GM18951 (cell line): ENCODE measurements around the gene LCT.
"Not testable (repeated sequence)": the region's sequence is repeated elsewhere in the genome, so short reads cannot be mapped to it uniquely, and the experiment has no call there.

Experiments used
- POLR2A ChIP-seq: IDR thresholded peaks from 4 replicates; pipeline ENCODE4 v1.6.1; 2011; ENCODE audit warnings: mild to moderate bottlenecking; ENCODE audit not compliant: insufficient read length, insufficient read depth; ENCODE audit errors: extremely low read depth
- in situ Hi-C: fragments of 300-500 bp; cut with MboI; formaldehyde crosslinking; loops from one replicate; pipeline ENCODE4 v1.12.0; 2022; ENCODE audit warnings: low sequenced_read_pairs, mixed read lengths, inconsistent platforms; ENCODE audit not compliant: unreplicated experiment

Gene LCT

DNA sequence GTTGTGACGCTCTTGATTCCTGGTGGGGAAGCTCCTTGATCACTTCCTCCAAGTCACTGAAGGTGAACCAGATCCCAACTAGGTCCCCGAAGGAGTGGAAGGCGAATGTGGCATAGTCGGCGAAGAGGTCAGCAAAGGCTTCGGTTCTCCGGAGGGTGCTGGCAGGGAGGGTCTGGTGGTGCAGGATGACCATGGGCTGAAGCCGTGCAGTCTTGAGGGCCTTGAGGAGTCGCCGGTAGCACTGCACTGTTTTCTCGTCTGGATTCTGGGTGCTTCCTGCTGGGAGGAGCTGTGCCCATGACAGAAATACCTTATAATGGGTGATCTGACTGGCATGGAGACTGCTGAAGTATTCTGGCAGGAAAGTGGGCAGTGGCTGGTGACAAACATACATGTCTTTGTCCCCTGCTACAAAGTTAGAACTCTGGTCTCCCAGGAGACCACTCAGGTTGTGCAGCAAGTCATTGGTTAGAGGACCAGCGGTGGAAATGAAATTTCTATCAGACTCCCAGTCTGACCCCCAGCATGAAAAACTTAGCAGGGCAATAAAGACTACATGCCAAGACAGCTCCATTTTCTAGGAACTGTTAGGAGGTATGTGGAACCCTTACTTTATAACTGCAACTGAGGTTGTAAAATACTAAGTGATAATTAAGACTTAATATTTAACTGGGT lies at the start of gene LCT:
LCT (minus strand) TSS at position 589 of the 675 bp plus-strand sequence; CDS start at position 574, 15 bp downstream.
- in situ Hi-C loops = no loop called here
- TF ChIP-seq POLR2A = no peak

DNA sequence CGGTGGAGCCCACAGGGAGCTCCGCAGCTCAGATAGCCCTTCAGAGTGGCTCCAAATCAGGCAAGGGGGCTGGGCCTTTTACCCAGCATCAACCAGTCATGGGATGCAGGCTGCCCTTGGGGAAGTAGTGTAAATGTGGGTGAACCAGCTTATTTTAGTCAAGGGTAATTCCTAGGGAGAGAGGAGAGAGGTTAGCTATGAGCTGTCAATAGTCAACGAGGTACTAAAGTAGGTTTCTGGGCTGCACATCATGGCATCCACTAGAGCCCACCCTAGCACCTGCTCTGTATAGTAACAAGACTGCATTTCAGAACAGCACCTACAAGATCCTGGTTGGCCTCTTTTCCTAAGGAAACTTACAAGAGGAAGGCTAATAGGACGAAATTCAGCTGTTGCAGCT lies 48.7 kb upstream of the LCT start:
- in situ Hi-C loops = no loop called here
- TF ChIP-seq POLR2A = no peak

DNA sequence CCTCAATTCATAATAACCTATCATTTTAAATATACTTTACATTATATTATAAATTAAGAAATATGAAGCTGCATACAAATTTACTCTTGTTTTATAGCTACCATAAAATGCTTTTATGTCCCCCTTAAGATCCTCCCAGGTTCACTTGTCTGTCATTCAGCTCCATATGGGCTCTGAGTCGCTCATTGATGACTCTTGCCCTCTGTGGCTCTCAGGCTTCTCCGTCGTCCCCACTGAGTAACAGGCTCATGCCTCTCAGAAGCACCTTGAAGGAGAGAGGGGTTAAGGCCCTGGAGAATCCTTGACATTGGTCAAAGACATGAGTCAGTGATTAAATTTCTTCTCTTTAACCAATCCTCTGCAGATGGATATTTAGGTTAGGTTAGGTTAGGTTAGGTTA lies 45.4 kb upstream of the LCT start:
- in situ Hi-C loops = no loop called here
- no peak for TF ChIP-seq POLR2A

DNA sequence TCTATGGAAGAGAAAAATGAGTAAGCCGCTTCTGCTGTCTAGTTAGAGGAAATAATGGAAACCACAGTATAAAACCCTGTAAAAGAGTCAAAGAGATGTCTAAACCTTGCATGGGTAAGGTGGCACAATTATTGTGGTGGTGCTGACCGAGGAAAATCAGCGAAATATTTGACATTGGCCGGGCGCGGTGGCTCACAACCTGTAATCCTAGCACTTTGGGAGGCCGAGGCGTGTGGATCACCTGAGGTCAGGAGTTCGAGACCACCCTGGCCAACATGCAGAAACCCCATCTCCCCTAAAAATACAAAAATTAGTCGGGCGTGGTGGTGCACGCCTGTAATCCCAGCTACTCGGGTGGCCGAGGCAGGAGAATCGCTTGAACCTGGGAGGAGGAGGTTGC lies 39.8 kb upstream of the LCT start:
- in situ Hi-C loops = not testable (repeated sequence)

DNA sequence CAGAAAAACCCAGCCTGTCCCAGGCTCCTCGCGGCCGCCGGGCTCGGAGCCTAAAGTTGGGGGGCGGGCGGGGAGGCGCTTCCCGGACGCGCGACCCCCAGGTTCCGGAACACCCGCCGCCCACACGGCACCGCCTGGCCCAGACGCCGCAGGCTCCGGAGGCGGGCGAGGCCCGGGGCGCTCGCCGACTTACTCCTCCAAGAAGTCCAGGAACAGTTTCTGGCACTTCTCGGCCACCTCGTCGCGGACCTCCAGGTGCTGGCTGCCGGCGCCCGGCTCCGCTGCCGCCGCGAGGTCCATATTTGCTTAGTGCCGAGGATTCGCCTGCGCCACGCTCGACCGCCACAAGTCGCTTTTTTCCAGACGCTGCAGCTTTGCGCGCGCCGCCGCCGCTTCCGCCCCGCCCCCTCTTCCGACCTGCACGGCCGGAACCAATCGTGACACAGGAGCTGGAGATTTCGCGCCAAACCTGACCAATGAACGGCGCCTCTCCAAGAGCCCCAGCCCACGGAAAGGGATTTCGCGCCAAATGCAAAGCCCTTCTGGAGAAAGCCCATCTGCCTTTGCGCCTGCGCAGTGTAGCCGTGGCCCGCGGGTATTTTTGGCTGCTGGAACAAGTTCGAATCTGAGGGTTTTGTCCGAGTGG lies 39.2 kb upstream of the LCT start, which contains the start of gene MCM6:
MCM6 (minus strand) TSS at position 378 of the 646 bp plus-strand sequence; CDS start at position 300, 78 bp downstream.
- peak; percentile 63 for TF ChIP-seq POLR2A
- in situ Hi-C loops = no loop called here

DNA sequence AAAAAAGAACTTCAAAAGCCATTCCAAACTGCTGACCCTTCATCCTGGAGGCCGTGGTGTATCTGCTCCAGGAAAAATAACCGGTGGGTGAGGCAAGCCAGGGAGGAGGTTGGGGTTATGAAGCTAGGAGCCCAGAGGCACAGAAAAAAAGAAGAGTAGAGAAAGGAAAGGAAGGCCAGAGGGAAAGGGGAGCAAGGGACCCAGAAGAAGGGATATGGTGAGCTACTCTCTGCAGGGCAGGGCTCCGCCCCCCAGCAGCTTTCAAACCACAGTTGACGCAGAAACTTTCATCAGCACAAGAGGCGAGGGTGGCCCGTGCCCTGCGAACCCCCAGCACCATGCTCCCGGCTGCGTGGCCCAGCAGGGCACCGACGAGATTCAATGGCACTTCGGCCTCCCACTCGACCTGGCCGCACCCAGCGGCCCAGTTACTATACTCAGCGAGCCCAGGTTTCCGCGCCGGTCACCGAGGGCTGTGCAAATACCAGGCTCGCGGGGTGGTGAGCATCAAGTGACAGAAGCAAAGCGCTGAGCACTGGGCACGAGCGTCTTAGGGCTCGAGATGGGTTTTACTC lies 38.6 kb upstream of the LCT start:
- TF ChIP-seq POLR2A = peak; percentile 51
- in situ Hi-C loops = no loop called here

DNA sequence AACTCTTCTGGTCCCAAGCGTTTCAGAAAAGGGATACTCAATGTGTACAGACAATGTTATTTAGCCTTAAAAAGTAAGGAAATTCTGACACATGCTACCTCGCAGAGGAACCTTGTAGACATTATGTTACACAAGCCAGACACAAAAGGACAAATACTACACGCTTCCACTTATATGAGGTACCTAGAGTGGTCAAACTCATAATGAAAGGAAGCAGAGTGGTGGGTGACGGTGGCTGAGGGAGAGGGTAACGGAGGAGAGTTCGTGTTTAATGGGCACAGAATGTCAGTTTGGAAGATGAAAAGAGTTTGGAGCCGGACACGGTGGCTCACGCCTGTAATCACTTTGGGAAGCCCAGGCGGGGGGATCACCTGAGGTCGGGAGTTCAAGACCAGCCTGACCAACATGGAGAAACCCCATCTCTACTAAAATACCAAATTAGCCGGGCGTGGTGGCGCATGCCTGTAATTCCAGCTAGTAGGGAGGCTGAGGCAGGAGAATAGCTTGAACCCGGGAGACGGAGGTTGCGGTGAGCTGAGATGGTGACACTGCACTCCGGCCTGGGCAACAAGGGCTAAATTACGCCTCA lies 37.9 kb upstream of the LCT start:
- in situ Hi-C loops = no loop called here
- TF ChIP-seq POLR2A = no peak

DNA sequence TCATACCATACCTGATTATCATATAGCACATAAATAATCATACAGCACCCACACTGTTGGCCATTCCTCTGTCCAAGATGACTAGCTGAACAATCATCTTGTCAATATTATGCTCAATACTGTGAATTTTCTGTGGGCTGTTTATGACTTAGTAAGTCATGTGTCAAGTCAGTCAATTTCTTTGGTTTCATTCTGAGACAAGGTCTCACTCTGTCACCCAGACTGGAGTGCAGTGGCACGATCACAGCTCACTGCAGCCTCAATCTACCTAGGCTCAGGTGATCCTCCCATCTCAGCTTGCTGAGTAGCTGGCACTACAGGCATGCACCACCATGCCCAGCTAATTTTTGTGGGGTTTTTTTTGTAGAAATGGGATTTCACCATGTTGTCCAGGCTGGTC lies 33.6 kb upstream of the LCT start:
- TF ChIP-seq POLR2A = no peak
- in situ Hi-C loops = no loop called here

DNA sequence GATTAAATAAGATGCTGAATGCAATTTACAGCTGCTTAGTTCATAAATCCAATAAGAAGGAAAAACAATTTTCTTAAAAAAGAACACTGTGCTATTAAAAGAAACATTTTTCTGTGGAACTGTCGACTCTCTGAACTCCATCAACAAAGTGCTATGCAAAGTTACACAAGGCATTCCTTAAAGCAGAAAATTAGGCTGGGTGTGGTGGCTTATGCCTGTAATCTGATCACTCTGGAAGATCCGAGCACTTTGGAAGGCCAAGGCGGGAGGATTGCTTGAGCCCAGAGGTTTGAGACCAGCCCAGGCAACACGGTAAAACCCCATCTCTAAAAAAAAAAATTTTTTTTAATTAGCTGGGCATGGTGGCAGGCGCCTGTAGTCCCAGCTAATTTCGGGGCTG lies 26.2 kb upstream of the LCT start:
- TF ChIP-seq POLR2A = no peak
- in situ Hi-C loops = no loop called here

DNA sequence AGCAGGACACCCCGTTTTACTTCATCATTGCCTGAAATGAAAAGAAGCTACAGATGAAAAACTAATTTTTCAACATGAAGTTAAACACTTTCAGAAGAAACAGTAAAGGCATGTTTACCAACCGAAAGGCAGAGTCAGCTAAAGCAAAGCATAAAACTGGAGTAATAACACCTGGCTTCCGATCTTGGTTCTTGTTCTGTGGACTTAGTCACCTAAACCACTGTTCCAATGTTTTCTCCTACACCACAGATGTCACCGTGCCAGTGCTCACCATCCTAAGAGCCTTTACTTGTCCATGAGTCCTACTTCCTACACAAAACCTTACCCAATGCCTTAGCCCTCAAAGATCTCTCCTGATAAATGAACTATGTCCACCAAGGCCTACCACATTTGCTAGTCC lies 25.7 kb upstream of the LCT start:
- TF ChIP-seq POLR2A = no peak
- in situ Hi-C loops = no loop called here

DNA sequence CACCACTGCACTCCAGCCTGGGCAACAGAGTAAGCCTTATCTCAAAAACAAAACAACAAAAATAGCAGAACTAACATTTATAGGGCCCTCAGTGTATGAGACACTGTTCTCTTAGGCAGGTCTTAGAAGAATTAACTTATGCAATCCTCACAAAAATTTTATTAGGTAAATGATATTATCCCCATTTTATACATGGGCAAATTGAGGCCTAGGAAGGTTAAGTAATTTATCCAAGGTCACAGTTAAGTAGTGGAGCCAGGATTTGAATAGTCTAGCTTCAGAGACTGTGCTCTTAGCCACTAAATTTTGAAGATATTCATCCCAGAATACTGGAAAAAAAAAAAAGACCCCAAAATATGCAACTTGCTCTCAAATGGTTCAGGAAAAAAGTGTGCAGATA lies 16.4 kb upstream of the LCT start:
- no peak for TF ChIP-seq POLR2A
- in situ Hi-C loops = no loop called here

DNA sequence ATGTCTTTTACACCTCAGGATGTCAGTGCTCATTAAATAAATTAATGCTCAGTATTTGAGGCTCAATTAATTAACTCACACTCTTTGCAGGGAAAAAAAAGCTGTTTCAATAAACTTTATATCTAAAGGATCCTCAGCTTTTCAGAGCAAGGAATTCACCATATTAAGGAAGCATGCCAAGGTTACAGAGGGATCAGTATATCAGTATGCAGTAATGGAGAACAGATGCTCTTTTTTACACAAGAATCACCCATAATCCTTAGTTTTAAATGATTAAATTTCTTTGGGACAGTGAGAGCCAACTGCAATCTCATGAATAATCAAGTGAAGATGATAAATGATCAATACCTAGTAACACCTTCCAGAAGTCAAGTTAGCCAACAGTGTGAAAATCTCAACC lies 14.9 kb upstream of the LCT start:
- in situ Hi-C loops = no loop called here

DNA sequence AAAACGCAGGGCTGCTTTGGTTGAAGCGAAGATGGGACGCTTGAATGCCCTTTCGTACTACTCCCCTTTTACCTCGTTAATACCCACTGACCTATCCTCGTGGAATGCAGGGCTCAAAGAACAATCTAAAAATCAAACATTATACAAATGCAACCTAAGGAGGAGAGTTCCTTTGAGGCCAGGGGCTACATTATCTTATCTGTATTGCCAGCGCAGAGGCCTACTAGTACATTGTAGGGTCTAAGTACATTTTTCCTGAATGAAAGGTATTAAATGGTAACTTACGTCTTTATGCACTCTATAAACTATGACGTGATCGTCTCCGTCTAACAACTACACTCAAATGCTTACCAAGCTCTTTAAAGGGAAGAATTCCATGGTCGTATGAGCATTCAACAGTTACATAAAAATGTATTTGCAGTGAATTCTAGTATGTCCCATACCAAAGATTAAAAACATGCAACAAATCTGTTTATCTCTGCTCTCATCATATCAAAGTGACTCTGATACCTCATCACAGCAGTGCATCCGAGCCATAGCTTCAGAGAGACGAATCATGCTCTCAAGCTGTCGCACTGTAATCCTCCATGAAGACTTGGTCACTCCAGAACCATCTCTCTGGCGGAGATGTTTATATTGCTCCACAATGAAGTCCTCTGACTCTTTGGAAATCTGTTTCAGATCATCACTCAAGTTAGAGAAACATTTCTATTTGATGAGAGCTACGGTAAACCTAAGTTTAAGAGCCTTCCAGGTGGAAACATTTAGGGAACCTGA lies 14.1 kb upstream of the LCT start:
- in situ Hi-C loops = no loop called here
- TF ChIP-seq POLR2A = no peak

More for the DNA sequence above, 14.9 kb upstream of the LCT start:
- TF ChIP-seq POLR2A = no peak
